Central memory CD4-positive, alpha-beta T cell (primary cell): ENCODE data around the gene TOMM6.
A peak's percentile ranks its signal among the peaks of the same experiment; 100 is the strongest.
"Not testable (repeated sequence)": the region's sequence is repeated elsewhere in the genome, so short reads cannot be mapped to it uniquely, and the experiment has no call there.

Experiments
- DNase-seq: peaks from one replicate; pipeline ENCODE4 v3.0.0; 2022

The TOMM6 gene

DNA sequence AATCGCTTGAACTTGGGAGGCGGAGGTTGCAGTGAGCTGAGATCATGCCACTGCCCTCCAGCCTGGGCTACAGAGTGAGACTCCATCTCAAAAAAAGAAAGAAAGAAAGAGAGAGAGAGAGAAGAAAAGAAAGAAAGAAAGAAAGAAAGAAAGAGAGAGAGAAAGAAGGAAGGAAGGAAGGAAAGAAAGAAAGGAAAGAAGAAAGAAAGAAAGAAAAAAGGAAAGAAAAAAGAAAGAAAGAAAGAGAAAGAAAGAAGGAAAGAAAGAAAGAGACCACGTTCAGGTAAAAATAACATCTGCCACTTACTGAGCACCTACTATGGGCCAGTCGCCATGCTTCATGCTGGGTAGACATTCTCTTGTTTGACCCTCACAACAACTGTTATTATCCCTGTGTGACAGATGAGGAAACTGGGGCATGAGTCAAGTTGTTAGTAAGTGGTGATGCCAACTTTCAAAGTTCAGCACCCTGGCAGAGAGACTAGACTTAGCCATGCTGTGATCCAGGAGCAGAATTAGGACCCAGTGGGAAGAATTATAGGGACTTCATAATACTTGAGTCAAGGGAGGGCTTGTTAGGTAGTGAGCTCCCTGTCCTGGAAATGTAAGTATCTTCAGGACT is 21.3 kb upstream of the TOMM6 start:
- DNase-seq: not testable (repeated sequence)

DNA sequence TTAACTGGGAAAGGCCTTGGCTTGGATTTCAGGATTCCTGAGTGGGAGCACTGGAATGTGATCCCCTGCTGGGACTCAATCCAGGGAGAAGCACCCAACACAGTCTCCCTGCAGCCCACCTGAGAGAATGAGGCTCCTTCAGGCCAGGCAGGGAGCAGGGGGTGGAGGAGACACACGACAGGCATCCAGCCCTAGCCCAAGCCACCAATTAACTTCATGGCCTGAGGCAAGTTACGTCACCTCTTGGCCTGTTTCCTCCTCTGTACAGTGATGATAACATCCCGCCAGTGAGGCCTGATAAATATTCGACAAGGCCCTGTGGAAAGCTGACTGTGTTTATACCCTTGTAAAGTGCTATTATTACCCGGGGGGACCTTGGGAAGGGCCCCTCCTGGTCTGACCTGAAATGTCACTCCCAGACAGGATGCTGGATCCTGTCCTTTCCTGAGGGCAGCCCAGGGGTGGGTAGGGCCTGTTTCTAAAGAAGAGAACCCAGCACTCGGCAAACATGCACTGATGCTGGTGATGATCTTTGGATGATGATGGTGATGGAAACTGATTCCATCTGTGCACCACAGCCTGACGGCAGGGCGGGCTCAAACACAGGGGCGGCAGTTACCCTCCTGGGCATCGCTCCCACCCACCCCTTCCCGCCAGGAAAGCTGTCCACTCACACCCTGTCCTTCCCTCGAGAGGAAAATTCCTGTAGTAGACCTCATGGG is 20.2 kb upstream of the TOMM6 start:
- DNase-seq: no peak

DNA sequence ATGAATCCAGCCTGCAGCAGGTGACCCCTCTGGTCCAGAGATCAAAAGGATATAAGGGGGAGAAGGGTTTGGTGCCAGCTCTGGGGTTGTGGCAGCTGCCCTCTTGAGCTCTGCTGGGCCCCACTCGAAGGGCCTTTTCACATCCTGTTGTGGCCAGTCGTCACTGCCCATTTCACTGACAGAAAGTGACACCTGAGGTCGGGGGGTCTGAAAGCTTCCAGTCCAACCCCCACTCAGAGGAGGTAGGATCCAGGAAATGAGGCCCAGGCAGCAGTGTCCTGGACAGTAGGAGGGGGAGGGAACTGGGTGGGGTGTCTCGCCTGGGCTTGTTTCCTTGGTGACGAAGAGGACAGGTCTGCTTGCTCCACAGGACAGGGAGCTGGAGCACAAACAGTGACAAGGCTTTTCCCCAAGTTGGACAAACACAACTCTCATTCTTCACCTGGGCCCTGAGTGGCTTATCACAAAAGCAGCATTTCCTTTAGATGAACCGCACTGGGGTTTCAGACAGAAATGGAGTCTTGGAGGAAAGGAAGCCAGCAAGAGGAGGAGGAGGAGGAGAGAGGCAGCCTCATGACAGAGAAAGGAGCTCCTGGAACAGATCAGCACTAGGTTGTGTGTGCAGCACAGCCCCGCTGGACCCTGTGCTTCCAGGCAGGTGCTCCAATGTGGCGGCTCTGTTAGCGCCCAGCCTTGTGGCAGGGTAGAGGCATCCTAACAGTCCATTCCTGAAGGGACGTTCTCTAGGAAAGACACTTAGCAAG is 18.8 kb upstream of the TOMM6 start:
- DNase-seq: no peak

DNA sequence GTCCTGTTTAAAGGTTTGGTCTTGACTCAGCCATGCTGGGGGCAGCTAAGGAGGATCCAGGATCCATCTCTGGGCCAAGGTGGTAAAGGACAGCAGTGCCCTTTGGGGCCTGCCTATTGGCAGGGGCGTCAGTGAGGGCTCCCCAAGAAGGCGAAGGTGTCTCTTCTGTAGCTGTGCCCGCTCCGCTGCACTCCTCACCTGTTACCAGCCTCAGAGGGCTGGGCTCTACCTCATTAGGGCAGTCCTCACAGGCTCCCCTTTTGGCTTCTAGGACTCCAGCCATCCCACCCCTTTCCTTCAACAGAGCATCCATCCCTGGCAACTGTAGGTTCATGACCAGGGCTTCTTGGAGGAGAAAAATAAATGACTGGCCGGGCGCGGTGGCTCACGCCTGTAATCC is 18.1 kb upstream of the TOMM6 start:
- no peak for DNase-seq

DNA sequence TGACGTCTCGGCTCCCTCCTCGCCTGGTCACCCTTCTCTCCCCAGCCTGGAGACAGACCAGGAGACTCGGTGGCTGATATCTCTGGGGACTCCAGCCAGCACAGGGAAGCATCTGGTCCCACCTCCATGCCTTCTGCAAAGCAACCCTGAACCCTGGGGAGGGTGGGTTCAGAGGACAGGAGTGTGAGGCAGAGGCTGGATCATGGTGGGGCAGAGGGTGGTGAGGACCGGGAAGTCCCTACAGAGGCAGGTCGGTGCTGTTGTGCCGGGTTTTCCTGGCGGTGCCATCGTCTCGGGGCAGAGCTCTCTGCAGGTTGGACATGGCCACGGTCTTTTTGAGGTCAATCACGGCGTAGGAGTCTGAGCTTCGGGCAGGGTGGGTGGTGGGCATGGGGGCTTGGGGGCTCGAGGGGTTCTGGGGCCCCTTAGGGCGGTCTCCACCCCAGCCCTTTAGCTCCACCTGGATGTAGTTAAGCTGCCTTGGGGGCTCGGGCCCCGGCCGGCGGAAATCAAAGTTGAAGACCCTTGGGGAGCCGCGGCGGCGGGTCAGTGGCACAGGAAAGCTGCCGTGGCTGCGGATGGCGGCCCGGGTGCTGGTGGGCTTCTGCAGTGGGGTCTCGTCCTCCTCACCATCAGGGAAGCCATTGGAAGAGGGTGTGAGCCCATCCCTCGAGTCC is 17.0 kb upstream of the TOMM6 start:
- DNase-seq: no peak

DNA sequence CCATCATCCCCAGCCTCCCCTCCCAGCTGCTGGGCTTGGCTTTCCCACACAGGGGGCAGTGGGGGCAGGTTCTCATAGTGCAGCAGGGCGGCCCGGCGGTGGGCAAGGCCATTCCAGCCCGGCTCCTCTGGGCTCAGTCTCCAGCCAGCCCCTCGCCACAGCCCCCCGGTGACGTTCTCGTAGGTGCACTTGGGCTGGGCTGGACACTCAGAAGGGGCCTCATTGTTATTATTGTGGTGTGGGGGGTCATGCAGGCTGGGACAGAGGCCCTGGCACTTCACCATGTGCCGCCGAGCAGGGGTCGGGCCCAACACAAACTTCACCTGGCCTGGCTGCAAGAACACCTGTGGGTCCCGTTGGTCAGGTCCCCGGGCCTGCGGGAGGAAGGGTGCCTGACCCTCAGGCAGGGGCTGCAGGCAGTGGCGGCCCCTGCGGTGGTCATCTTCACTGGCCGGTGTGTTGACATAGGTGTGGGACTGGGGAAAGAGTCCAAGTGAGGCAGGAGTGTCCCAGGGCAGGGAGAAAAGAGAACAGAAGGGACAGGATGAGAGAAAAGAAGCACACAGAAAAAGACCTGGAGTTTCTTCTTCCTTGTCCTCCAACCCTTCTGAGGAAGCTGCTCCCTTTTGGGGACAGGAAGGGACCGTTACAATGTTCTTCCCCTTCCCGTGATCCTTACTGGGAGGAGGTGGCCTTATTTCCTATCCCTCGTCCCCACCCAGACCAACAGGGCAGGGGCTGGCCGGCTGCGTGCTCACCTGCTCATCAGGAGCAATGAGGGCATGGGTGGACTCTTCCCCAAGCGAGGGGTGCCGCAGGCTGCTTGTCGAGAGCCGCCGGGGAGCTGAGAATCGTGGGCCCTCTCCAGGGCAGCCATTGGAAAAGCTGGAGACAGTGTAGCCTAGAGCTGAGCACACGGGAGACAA is 16.2 kb upstream of the TOMM6 start:
- no peak for DNase-seq

DNA sequence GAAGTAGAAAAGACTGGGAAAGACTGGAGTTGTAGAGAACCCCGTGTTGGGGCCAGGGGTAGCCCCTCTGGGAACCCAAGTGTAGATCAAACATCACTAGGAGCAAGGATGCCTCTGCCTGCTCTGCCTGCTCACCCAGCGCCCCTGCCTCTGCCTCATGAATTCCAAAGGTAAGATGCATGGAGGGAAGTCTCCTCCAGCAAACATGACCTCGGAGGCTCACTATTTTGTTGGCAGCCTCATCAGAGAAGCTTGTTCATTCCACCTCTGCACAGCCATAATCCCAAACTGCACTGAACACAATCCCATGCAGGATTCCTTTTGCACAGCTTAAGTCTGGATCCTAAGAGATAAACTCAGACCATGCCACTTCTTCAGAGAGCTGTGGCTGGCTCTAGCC is 12.7 kb upstream of the TOMM6 start:
- DNase-seq: no peak

DNA sequence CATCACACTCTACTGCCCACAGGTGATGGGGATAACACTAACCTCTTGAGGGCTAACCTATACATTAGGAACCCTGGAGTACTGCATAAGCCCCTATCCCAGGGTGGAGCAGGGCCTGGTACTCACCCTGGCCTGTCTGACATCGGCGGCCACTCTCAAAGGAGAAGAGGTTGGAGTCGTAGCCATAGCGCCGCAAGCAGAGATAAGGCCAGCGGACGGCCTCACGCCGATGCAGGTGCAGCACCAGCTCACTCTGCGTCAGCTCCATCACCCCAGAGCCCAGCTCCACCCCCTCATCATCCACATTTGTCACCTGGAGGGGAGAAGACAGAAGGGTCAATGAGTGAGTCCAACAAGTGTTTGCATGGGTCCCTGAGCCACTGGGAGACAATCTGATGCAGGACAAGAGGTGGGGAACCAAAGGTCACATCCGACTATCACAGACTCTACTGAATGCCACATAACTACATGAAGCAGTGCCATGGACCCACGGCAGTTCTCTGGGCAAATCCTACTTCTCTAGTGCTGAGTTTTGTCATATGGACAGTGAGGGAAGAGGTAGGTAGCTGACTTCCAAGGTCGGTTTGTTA is 12.1 kb upstream of the TOMM6 start:
- DNase-seq: no peak

DNA sequence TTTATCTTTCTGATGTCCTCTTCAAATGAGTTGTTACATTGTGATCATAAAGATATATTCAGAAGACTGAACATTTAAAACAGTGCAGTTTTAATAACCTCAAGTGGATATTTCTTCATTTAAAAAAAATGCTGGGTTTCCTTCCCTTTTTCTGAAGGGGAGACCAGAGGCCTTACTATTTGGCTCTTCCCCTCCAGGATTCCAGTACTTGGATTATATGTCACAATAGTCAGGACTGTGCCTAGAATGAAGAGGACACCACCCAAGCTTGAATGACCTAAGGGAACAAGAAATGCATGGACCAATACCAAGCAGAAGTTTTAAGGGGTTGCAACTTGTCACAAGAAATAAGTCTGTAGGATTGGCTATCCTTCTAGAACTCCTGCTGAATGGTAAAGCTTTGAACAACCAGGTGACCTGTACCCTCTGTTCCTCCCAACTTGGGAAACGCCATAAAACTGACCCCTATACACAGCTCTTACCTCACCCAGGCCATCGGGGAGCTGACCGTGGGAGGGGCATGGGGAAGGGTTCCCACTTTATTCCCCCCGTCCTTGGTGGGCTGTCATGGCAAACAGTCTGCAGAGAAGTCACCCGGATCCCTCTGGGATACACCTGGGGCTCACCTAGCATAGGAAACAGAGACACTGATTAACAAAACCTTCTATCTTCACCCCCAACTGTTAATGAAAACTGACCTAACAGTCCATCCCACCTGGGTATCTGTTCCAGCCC is 9.8 kb upstream of the TOMM6 start:
- no peak for DNase-seq

DNA sequence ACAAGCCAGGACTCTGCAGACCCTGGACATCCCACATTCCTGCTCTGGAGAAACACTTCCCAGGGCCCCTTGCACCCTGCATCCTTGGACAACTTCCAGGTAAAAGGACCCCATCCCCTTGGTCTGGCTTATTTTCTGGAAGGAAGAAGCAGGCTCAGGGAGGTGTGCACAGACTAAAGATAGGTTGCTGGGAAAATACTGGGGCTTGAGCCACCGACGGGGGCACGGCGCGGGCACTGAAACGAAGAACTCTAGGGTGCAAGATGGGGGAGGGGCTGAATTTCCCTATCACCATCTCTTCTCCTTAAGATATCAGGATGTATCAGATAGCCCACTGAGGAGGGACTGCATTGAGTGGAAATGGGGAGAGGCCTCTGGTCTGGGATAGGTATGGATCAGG is 8.6 kb upstream of the TOMM6 start:
- DNase-seq: no peak

DNA sequence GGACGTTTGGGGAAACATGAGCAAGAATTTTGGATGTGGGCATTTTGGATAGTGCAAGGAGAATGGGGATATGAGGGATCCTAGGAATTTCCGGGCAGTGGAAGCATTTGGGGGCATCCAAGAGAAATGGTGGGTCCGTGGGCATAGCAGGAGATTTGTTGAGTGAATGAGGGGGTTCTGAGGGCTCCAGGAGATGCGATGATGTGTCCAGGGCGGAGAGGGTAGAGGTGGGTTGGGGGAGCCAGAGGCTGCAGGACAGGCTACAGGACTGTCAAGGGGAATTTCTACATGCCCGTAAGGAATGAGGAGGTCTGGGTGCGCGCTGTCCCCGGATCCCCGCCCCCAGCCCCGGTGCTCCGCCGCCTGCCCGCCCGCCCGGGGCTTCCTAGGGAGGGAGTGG is 8.2 kb upstream of the TOMM6 start:
- no peak for DNase-seq

DNA sequence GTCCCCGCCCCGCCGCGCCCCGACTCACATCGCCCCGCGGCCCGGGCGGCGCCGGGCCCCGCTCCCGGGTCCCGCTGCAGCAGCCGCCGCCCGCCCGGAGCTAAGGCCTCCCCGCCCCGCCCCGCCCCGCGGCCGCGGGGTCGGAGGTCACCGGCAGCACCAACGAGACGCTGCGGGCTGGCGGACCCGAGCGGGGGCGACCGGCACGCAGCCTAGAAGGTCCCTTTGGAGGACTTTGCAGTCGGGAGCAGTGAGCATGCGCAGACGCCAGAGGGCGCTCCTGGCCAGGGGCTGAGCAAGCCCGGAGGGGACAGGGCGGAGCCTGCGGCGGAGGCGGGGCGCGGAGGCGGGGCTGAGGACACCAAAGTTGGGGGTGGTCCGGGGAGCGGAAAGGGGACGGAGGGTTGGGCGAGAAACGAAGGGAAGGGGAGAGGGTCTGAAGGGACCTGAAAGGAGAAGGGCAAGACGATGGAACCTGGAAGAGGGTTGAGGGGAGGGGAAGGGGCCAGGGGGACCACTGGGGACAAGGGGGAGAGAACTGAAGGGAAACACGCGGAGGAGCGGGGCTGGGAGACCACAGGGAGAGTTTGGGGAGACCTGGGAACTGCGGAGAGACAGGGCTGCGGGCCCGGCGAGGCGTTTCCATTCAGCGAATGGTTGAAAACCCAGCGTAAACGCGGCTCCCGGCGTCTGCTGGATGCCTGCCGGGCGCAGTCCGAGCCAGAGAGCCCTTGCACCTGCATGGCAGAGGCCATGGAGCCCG is 7.5 kb upstream of the TOMM6 start, which contains the start of gene FRS3:
Gene FRS3 (minus strand): TSS at position 113 of the 763 bp plus-strand sequence. CDS start 2,913 bp downstream, outside the sequence.
- peak; percentile 96 for DNase-seq

DNA sequence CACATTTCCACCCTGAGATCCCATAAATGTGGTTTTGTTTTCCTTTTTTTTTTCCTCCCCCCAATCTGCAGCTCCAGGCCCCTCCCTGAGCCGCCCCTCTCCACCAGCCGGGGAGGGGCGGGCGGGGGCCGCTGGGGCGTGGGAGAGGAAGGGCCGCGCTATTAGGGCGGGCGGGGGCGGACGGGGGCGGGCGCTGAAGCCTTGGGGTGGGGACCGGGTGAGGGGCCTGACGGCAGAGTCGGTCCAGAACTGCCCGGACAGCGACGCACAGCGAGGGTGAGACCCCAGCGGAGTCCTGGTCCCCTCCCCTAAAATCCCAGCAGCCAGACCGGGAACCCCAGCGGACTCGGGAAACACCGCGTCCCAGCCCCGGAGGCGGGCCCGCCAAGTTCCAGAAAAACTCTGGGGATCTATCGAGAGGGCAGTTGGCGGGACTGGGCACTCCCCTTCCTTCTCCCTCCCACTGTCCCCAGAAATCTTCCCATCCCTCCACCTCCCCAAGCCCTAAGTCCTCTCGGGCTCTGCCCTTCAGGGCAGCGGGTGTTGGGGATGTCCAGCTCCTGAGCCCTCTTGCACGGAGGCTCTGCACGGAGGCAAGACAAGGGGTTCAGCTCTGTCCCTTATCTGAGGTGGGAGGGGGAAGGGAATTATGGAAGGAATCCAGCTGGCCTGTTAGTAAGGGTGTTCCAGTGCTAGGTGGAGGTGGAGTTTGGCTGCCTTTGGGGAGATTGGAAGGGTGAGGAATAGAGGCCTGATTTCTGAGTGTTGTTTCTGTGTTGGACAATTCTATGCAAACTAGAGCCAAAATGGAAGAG is 6.7 kb upstream of the TOMM6 start, which contains the start of gene PRICKLE4:
Gene PRICKLE4 (plus strand): TSS at position 232 of the 815 bp plus-strand sequence. CDS start 2,692 bp downstream, outside the sequence.
- DNase-seq: no peak

DNA sequence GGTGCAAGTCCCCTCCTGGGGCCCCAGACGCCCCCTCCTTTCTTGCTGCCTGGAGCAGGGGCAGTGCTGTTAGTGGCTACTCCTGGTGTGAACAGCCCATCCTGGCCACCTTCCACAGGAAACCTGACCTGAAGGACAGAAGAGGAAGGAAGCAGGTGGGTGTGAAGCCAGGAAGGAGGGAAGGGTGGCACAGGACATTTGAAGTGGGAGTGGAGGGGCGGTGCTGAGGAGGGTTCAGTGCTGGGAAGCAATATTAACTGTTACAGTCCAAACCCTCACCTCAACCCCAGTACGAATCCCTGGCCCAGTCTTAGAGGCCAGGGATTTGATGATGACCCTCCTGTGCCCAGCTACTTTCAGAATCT is 6.1 kb upstream of the TOMM6 start:
- DNase-seq: no peak

DNA sequence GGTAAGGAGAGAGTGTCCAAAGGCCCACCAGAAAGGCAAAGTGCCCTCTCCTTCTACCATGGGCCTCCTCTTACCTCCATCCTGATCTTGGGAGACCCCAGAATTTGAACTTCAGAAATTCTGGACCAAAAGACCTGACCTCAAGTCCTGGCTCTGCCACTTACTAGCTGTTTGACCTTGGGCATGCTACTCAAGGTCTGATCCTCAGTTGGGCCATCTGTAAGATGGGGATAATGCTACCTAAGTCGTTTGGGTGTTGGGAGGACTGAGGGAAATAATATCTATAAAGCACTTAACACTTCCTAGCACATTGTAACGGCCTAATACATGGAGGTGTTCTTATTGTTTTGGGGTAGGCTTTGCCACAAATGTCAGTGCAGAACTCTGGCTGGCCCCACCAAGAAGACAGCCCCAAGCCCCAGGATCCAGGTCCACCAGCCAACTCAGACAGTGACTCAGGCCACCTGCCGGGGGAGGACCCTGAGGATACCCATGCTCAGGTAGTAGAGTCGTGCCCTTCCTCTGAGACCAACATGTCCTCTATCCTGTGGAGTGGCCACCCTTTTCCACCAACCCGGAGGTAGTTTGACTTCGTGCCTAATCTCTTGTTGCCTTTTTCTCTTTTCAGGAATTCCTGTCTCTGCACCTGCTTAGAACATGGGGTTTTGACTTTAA is 4.3 kb upstream of the TOMM6 start:
- DNase-seq: no peak

DNA sequence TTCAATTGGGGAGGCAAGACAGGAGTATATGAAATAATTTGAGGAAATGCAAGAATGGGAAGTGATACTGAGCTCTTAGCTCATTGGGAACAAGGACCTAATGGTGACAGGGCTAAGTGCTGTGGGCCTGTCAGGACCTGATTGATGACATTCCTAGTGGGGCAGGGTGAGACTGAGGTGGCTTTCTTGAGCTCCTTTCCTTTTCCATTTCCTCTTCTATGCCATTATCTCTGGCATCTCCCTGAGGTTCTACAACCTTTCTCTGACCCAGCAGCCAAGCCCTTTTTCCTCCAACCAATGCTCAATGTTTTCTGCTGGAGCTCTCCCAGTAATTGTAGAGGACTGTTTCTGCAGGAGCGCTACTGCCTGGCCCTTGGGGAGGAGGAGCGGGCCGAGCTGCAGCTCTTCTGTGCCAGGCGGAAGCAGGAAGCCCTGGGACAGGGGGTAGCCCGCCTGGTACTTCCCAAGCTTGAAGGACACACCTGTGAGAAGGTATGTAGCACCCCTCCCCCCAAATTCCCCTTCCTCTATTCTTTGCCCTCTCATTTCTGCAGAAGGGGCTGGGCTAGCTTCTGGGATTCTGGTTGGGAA is 2.8 kb upstream of the TOMM6 start:
- no peak for DNase-seq

DNA sequence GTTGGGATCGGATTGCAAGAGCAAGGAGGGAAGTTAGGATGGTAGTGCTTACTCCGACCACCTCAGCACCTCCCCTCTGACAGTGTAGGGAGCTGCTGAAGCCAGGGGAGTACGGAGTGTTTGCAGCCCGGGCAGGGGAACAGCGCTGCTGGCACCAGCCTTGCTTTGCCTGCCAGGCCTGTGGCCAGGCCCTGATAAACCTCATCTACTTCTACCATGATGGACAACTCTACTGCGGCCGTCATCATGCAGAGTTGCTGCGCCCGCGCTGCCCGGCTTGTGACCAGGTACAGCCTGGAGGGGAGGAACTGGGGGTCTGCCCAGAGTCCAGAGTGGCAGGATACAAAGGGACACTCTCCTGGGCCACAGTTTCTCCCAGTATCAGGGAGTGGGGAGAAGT is 2.2 kb upstream of the TOMM6 start:
- DNase-seq: no peak
